HPDE6-E6E7 (cell line): ENCODE results near the gene LDLRAD4.

Source experiments
- DNase-seq: peaks from one replicate; pipeline ENCODE4 v3.0.0; 2011; ENCODE audit warnings: missing footprints; ENCODE audit errors: extremely low spot score

LDLRAD4 gene

GRCh38 chr18:13308369-13308768 is 89.8 kb downstream of the LDLRAD4 start:
- DNase-seq, result no peak

- DNase-seq, result no peak
Observed at GRCh38 chr18:13309031-13309747, 90.6 kb downstream of the LDLRAD4 start.

- no peak for DNase-seq
Observed at GRCh38 chr18:13309748-13310670, 91.4 kb downstream of the LDLRAD4 start.

GRCh38 chr18:13311193-13311592 is 92.6 kb downstream of the LDLRAD4 start:
- DNase-seq, result no peak

- DNase-seq, result no peak
Observed at GRCh38 chr18:13312515-13312914, 94.0 kb downstream of the LDLRAD4 start.

- DNase-seq, result no peak
Observed at GRCh38 chr18:13313006-13313686, 94.6 kb downstream of the LDLRAD4 start.

- no peak for DNase-seq
Observed at GRCh38 chr18:13315000-13315399, 96.4 kb downstream of the LDLRAD4 start.

- DNase-seq, result no peak
Observed at GRCh38 chr18:13316063-13316462, 97.5 kb downstream of the LDLRAD4 start.

- no peak for DNase-seq
Observed at GRCh38 chr18:13317801-13318200, 99.2 kb downstream of the LDLRAD4 start.

- DNase-seq, result no peak
Observed at GRCh38 chr18:13318731-13319501, 100.4 kb downstream of the LDLRAD4 start.

- no peak for DNase-seq
Observed at GRCh38 chr18:13319629-13320028, 101.1 kb downstream of the LDLRAD4 start.

- DNase-seq, result no peak
Observed at GRCh38 chr18:13320096-13320495, 101.5 kb downstream of the LDLRAD4 start.

- DNase-seq, result no peak
Observed at GRCh38 chr18:13320891-13321425, 102.4 kb downstream of the LDLRAD4 start.

- no peak for DNase-seq
Observed at GRCh38 chr18:13321923-13322322, 103.4 kb downstream of the LDLRAD4 start.

- DNase-seq, result no peak
Observed at GRCh38 chr18:13323186-13323585, 104.6 kb downstream of the LDLRAD4 start.

- DNase-seq, result no peak
Observed at GRCh38 chr18:13324880-13325279, 106.3 kb downstream of the LDLRAD4 start.

- no peak for DNase-seq
Observed at GRCh38 chr18:13328213-13328612, 109.7 kb downstream of the LDLRAD4 start.

GRCh38 chr18:13330996-13331395 is 112.4 kb downstream of the LDLRAD4 start:
- no peak for DNase-seq

- DNase-seq, result no peak
Observed at GRCh38 chr18:13331846-13332245, 113.3 kb downstream of the LDLRAD4 start.

GRCh38 chr18:13332874-13333273 is 114.3 kb downstream of the LDLRAD4 start:
- no peak for DNase-seq

- no peak for DNase-seq
Observed at GRCh38 chr18:13335903-13336302, 117.3 kb downstream of the LDLRAD4 start.
